HepG2 (cell line): ENCODE measurements around the gene FUT6. TPM values are rescaled to one million over a fixed set of nuclear protein-coding genes. Genes with fewer than 3 reads are reported as not detected.

ENCODE experiments used
- ASH2L ChIP-seq: fragments of 300-600, 200-600 bp; sonication (generic); IDR thresholded peaks from 2 replicates; pipeline ENCODE4 v1.7.0; 2017; ENCODE audit warnings: low read depth, mild to moderate bottlenecking, moderate library complexity, mixed read lengths, low read length; ENCODE audit not compliant: insufficient read length
- HNRNPK ChIP-seq: fragments of 200-400 bp; formaldehyde crosslinking; IDR thresholded peaks from 2 replicates; pipeline ENCODE4 v1.6.1; 2018; ENCODE audit warnings: low read length, low read depth, moderate library complexity, mild to moderate bottlenecking; ENCODE audit not compliant: poor library complexity, severe bottlenecking
- JUND ChIP-seq: sonication (generic); formaldehyde crosslinking; IDR thresholded peaks from 2 replicates; pipeline ENCODE4 v1.8.0; 2022; ENCODE audit warnings: mild to moderate bottlenecking, missing genetic modification reagents
- MED8 ChIP-seq: sonication (generic); formaldehyde crosslinking; IDR thresholded peaks from 2 replicates; pipeline ENCODE4 v1.8.1; 2023; ENCODE audit warnings: mild to moderate bottlenecking, missing genetic modification reagents; ENCODE audit not compliant: insufficient replicate concordance
- MLLT10 ChIP-seq: sonication (generic); formaldehyde crosslinking; IDR thresholded peaks from 2 replicates; pipeline ENCODE4 v1.4.0; 2020; ENCODE audit warnings: missing genetic modification reagents
- NR2F6 ChIP-seq, 2 experiments: IDR thresholded peaks; 2 replicates each; pipeline ENCODE4 v1.6.1; 2016; ENCODE audit warnings: antibody characterized with exemption in 1 of 2, mild to moderate bottlenecking in 1 of 2
- ONECUT2 ChIP-seq: sonication (generic); formaldehyde crosslinking; IDR thresholded peaks from 2 replicates; pipeline ENCODE4 v1.4.0; 2020; ENCODE audit warnings: missing genetic modification reagents
- TBX2 ChIP-seq: sonication (generic); formaldehyde crosslinking; IDR thresholded peaks from 2 replicates; pipeline ENCODE4 v1.5.0; 2020; ENCODE audit warnings: missing genetic modification reagents, mild to moderate bottlenecking, borderline replicate concordance
- TCF12 ChIP-seq, 2 experiments: fragments of 450-650 bp in 1 of 2; sonication (generic) in 1 of 2; formaldehyde crosslinking in 1 of 2; IDR thresholded peaks; 2 replicates each; pipeline versions ENCODE4 v1.6.1 to v1.8.0; 2017 to 2022; ENCODE audit warnings: antibody characterized with exemption in 1 of 2, mild to moderate bottlenecking in 1 of 2, missing genetic modification reagents in 1 of 2, moderate library complexity in 1 of 2
- YEATS4 ChIP-seq: sonication (generic); formaldehyde crosslinking; IDR thresholded peaks from 2 replicates; pipeline ENCODE4 v1.4.0; 2020; ENCODE audit warnings: missing genetic modification reagents, borderline replicate concordance
- ZBTB42 ChIP-seq: sonication (generic); formaldehyde crosslinking; IDR thresholded peaks from 2 replicates; pipeline ENCODE4 v1.5.0; 2020; ENCODE audit warnings: mild to moderate bottlenecking, missing genetic modification reagents
- ZFAT ChIP-seq: sonication (generic); formaldehyde crosslinking; conservative IDR thresholded peaks from 2 replicates; pipeline ENCODE4 v1.8.1; 2023; ENCODE audit warnings: missing genetic modification reagents, inconsistent platforms
- ZNF12 ChIP-seq: sonication (generic); formaldehyde crosslinking; IDR thresholded peaks from 2 replicates; pipeline ENCODE4 v1.5.0; 2020; ENCODE audit warnings: missing genetic modification reagents
- ZNF407 ChIP-seq: sonication (generic); formaldehyde crosslinking; IDR thresholded peaks from one replicate; pipeline ENCODE4 v1.5.1; 2020; ENCODE audit warnings: mild to moderate bottlenecking, missing genetic modification reagents; ENCODE audit errors: not compliant biosample characterization
- ZNF607 ChIP-seq: sonication (generic); formaldehyde crosslinking; IDR thresholded peaks from 2 replicates; pipeline ENCODE4 v1.5.1; 2020; ENCODE audit warnings: missing genetic modification reagents, mild to moderate bottlenecking, borderline replicate concordance
- polyA plus RNA-seq, 8 experiments: library from polyadenylated mRNA; depleted of rRNA in 3 of 8; stranded (reverse) in 7 of 8; unstranded in 1 of 8; fragments of >200 nt; fragmentation: Illumina TruSeq in 4 of 8; extraction: Trizol in 4 of 8; gene quantifications; 2 replicates each; pipeline versions ENCODE4 v1.2.1 to v1.2.3, GENCODE V29; 2011 to 2016; ENCODE audit warnings: low read depth in 4 of 8, missing spikeins in 1 of 8, mixed read lengths in 1 of 8; ENCODE audit not compliant: insufficient read depth in 1 of 8
- total RNA-seq, 5 experiments: library from RNA; depleted of rRNA; stranded (reverse); fragments of >200 nt; fragmentation: Illumina TruSeq; extraction: Trizol; gene quantifications; 2 replicates each; pipeline ENCODE4 v1.2.3, GENCODE V29; 2016; ENCODE audit warnings: low read depth in 1 of 5
- TF ChIP-seq, protein P1 (sequence below): IDR thresholded peaks from 2 replicates; pipeline ENCODE4 v1.4.0; 2020; ENCODE audit warnings: mild to moderate bottlenecking, missing genetic modification reagents

FUT6 gene
- total and polyA plus RNA-seq, 2 of the 13 experiments (the other 11 are each of a cell fraction or from before 2014, with no cell fraction given), result 8.2 to 27.7 TPM

DNA sequence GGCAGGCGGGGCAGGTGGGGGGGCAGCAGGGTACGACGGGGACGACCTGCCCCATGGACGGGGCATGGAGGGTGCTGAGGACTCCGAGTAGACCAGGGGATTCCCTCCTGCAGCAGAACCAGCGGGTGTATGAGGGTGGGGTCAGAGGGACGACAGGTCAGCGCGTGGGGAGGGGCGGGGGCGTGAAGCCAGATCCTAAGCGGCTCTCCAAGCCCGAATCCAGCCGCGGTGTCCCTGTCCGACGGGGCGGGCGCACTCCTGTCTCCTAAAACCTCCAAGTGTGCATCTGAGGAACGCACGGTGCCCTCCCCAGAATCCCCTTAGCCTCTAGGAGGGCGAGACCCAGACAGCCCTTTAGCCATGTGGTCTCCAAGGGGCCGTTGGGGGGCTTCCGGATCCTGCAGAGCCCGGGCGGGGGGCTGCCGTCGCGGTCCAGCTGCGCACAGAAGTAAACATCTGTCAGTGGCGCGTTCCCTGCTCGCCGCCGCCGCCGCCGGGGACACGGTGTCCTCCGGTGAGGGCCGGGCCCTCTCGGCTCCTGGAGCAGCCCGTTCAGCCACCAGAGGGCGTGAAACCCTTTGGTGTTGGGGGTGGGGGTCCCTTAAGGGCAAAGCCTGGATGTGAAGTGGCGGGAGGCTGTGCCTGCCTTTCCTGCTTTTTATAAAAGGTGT lies 33.9 kb downstream of the FUT6 start (continued):
- peak; percentile 67 for TF ChIP-seq ZNF407 (CRISPR knock-in tag)
- TF ChIP-seq JUND (CRISPR knock-in tag), result no peak
- TF ChIP-seq, protein P1, sequence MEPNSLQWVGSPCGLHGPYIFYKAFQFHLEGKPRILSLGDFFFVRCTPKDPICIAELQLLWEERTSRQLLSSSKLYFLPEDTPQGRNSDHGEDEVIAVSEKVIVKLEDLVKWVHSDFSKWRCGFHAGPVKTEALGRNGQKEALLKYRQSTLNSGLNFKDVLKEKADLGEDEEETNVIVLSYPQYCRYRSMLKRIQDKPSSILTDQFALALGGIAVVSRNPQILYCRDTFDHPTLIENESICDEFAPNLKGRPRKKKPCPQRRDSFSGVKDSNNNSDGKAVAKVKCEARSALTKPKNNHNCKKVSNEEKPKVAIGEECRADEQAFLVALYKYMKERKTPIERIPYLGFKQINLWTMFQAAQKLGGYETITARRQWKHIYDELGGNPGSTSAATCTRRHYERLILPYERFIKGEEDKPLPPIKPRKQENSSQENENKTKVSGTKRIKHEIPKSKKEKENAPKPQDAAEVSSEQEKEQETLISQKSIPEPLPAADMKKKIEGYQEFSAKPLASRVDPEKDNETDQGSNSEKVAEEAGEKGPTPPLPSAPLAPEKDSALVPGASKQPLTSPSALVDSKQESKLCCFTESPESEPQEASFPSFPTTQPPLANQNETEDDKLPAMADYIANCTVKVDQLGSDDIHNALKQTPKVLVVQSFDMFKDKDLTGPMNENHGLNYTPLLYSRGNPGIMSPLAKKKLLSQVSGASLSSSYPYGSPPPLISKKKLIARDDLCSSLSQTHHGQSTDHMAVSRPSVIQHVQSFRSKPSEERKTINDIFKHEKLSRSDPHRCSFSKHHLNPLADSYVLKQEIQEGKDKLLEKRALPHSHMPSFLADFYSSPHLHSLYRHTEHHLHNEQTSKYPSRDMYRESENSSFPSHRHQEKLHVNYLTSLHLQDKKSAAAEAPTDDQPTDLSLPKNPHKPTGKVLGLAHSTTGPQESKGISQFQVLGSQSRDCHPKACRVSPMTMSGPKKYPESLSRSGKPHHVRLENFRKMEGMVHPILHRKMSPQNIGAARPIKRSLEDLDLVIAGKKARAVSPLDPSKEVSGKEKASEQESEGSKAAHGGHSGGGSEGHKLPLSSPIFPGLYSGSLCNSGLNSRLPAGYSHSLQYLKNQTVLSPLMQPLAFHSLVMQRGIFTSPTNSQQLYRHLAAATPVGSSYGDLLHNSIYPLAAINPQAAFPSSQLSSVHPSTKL (CRISPR knock-in tag), result peak; percentile 31; the same call in 1 of the 2 replicates
- TF ChIP-seq ONECUT2 (CRISPR knock-in tag), result no peak
- no peak for TF ChIP-seq ZFAT
- TF ChIP-seq MED8 (CRISPR knock-in tag), result peak; percentile 47
- peak; percentile 34; the same call in 1 of the 2 replicates for TF ChIP-seq YEATS4 (CRISPR knock-in tag)
- TF ChIP-seq NR2F6 (IDR thresholded peaks at IDR 0.05), result peak; percentile 30; the same call in 1 of the 2 replicates
- TF ChIP-seq NR2F6 (CRISPR knock-in tag; IDR thresholded peaks at IDR 0.05), result no peak
- 0 out of 2 replicates have a peak, but pooled peaks have one; percentile 7 for TF ChIP-seq ZNF607 (CRISPR knock-in tag)
- TF ChIP-seq ASH2L, result peak; percentile 32
- peak; percentile 44 for TF ChIP-seq HNRNPK
- TF ChIP-seq TBX2 (CRISPR knock-in tag), result peak; percentile 79
- no peak for TF ChIP-seq TCF12 (IDR thresholded peaks at IDR 0.05)
- 0 out of 2 replicates have a peak, but pooled peaks have one; percentile 61 for TF ChIP-seq TCF12 (CRISPR knock-in tag; IDR thresholded peaks at IDR 0.05)
- 0 out of 2 replicates have a peak, but pooled peaks have one; percentile 46 for TF ChIP-seq ZBTB42 (CRISPR knock-in tag)
- no peak for TF ChIP-seq MLLT10 (CRISPR knock-in tag)
- TF ChIP-seq ZNF12 (CRISPR knock-in tag), result no peak
